ENCODE data around the gene OTOF.
A peak's percentile ranks its signal among the peaks of the same experiment; 100 is the strongest.

OTOF gene

GRCh38 chr2:26457695-26458364 lies 20.1 kb downstream of the OTOF start:
- intact Hi-C loops (cut with DNase I) = no loop called here
- DNase-seq = peak in 5 of 42 donors; percentile 8 to 32 (median 24)

GRCh38 chr2:26457251-26457666 lies 20.7 kb downstream of the OTOF start:
- intact Hi-C loops (cut with DNase I) = no loop called here
- DNase-seq = peak in 3 of 42 donors; percentile 9 to 23 (median 10)

- DNase-seq = peak in 1 of 42 donors; percentile 8
- intact Hi-C loops (cut with DNase I) = no loop called here
These were observed 21.3 kb downstream of the OTOF start for GRCh38 chr2:26456440-26457250.

GRCh38 chr2:26455670-26456439 lies 22.1 kb downstream of the OTOF start:
- intact Hi-C loops (cut with DNase I) = no loop called here
- peak in 10 of 42 donors; percentile 12 to 65 (median 38) for DNase-seq

GRCh38 chr2:26455037-26455669 lies 22.8 kb downstream of the OTOF start:
- peak in 2 of 42 donors; percentile 6 to 14 for DNase-seq
- intact Hi-C loops (cut with DNase I) = no loop called here

GRCh38 chr2:26454561-26455001 lies 23.3 kb downstream of the OTOF start:
- intact Hi-C loops (cut with DNase I) = no loop called here
- peak in 1 of 42 donors; percentile 10 for DNase-seq

GRCh38 chr2:26453421-26454329 lies 24.2 kb downstream of the OTOF start:
- no peak for DNase-seq
- intact Hi-C loops (cut with DNase I) = no loop called here

GRCh38 chr2:26451700-26452099 lies 26.2 kb downstream of the OTOF start:
- intact Hi-C loops (cut with DNase I) = no loop called here

GRCh38 chr2:26450031-26450635 lies 27.8 kb downstream of the OTOF start:
- intact Hi-C loops (cut with DNase I) = no loop called here
- no peak for DNase-seq

More at GRCh38 chr2:26451700-26452099, 26.2 kb downstream of the OTOF start:
- no peak for DNase-seq

GRCh38 chr2:26449278-26450030 lies 28.5 kb downstream of the OTOF start:
- intact Hi-C loops (cut with DNase I) = no loop called here

GRCh38 chr2:26448651-26449050 lies 29.3 kb downstream of the OTOF start:
- DNase-seq = no peak
- intact Hi-C loops (cut with DNase I) = no loop called here

More at GRCh38 chr2:26449278-26450030, 28.5 kb downstream of the OTOF start:
- peak in 1 of 42 donors; percentile 23 for DNase-seq

- intact Hi-C loops (cut with DNase I) = no loop called here
- no peak for DNase-seq
These were observed 33.7 kb downstream of the OTOF start for GRCh38 chr2:26444236-26444635.

- DNase-seq = no peak
- intact Hi-C loops (cut with DNase I) = no loop called here
These were observed 35.2 kb downstream of the OTOF start for GRCh38 chr2:26442707-26443106.

GRCh38 chr2:26442301-26442700 lies 35.6 kb downstream of the OTOF start:
- intact Hi-C loops (cut with DNase I) = no loop called here
- no peak for DNase-seq

- no peak for DNase-seq
- intact Hi-C loops (cut with DNase I) = no loop called here
These were observed 39.0 kb downstream of the OTOF start for GRCh38 chr2:26438926-26439325.

- intact Hi-C loops (cut with DNase I) = no loop called here
- DNase-seq = no peak
These were observed 39.4 kb downstream of the OTOF start for GRCh38 chr2:26438526-26438925.

GRCh38 chr2:26435106-26435505 lies 42.8 kb downstream of the OTOF start:
- DNase-seq = no peak
- intact Hi-C loops (cut with DNase I) = no loop called here

All from head of caudate nucleus (tissue), 42 donors.